ENCODE data around the gene AGBL4. TPM values are rescaled to one million over a fixed set of nuclear protein-coding genes. Genes with fewer than 3 reads are reported as not detected.

The AGBL4 gene
- total RNA-seq, 1 donor from 2014 or later: not detected

DNA sequence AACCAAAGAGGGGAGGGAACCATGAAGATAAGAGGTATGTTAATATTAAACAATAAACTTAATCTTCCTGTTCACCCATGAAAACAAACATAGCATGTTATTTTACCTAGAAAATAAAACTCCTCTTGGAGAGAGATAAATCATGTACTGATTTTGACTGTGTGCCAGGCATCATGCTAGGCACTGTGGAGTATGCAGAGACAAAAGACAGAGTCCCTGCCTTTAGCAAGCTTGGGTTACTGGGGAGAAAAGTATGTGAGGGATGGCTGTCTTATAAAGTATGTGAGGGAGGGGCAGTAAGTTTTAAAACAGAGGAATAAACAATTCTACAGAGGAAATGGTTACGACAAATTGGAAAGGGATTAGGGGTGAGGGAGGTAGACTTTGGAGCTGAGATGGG lies 1117.6 kb downstream of the AGBL4 start:
- Histone ChIP-seq H3K27ac (no peak overlapping the region), H3K27me3 (no peaks in the 10 kb centered on the region), H3K9me3 (no peaks in the 10 kb centered on the region), H3K4me1 (no peaks in the 10 kb centered on the region), H3K36me3 (no peaks in the 10 kb centered on the region), H3K4me3 (no peak overlapping the region)
- TF ChIP-seq, protein P1, sequence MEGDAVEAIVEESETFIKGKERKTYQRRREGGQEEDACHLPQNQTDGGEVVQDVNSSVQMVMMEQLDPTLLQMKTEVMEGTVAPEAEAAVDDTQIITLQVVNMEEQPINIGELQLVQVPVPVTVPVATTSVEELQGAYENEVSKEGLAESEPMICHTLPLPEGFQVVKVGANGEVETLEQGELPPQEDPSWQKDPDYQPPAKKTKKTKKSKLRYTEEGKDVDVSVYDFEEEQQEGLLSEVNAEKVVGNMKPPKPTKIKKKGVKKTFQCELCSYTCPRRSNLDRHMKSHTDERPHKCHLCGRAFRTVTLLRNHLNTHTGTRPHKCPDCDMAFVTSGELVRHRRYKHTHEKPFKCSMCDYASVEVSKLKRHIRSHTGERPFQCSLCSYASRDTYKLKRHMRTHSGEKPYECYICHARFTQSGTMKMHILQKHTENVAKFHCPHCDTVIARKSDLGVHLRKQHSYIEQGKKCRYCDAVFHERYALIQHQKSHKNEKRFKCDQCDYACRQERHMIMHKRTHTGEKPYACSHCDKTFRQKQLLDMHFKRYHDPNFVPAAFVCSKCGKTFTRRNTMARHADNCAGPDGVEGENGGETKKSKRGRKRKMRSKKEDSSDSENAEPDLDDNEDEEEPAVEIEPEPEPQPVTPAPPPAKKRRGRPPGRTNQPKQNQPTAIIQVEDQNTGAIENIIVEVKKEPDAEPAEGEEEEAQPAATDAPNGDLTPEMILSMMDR (IDR thresholded peaks at IDR 0.05): no peak
- no peak for ATAC-seq
- intact Hi-C loops (cut with DNase I): no loop called here
- no peak for DNase-seq

- Histone ChIP-seq H3K4me1 (no peaks in the 10 kb centered on the region), H3K27me3 (no peaks in the 10 kb centered on the region), H3K4me3 (no peak overlapping the region), H3K36me3 (no peaks in the 10 kb centered on the region), H3K9me3 (no peaks in the 10 kb centered on the region), H3K27ac (no peak overlapping the region)
- intact Hi-C loops (cut with DNase I): no loop called here
- no peak for DNase-seq
- TF ChIP-seq, protein P1 (IDR thresholded peaks at IDR 0.05): no peak
- no peak for ATAC-seq
Measured at GRCh38 chr1:48903291-48903690, 1120.5 kb downstream of the AGBL4 start.

GRCh38 chr1:48898894-48899293 lies 1124.9 kb downstream of the AGBL4 start:
- intact Hi-C loops (cut with DNase I): no loop called here
- H3K4me3 ChIP-seq: no peak overlapping the region
- H3K27me3 ChIP-seq: no peaks in the 10 kb centered on the region
- no peaks in the 10 kb centered on the region for H3K9me3 ChIP-seq
- ATAC-seq (peak; percentile 31), DNase-seq (no peak)
- TF ChIP-seq, protein P1 (IDR thresholded peaks at IDR 0.05): no peak
- no peaks in the 10 kb centered on the region for H3K36me3 ChIP-seq
- no peak overlapping the region for H3K27ac ChIP-seq
- H3K4me1 ChIP-seq: no peaks in the 10 kb centered on the region

DNA sequence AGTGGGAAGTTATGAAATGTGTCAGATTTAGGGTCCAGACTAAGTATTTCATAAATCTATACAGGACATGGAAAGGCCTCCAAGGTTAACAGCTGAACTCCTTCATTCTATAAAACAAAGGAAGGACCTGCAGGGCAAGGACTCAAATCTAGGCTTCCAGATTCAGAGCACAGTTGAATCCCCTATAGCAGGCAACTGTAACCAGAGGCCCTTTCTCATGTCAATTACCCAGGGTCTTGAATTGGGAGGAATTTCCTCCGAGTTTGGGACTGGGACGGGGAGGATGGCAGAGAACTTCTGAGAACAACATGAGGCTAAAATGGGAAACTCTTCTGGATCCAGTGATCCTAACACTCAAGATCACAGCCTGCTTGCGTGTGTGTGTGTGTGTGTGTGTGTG lies 1134.1 kb downstream of the AGBL4 start:
- no peak for DNase-seq
- Histone ChIP-seq H3K9me3 (no peaks in the 10 kb centered on the region), H3K36me3 (no peaks in the 10 kb centered on the region), H3K4me1 (no peaks in the 10 kb centered on the region), H3K27ac (no peak overlapping the region), H3K4me3 (no peak overlapping the region), H3K27me3 (no peaks in the 10 kb centered on the region)
- ATAC-seq: no peak
- TF ChIP-seq, protein P1 (IDR thresholded peaks at IDR 0.05): no peak
- intact Hi-C loops (cut with DNase I): no loop called here

DNA sequence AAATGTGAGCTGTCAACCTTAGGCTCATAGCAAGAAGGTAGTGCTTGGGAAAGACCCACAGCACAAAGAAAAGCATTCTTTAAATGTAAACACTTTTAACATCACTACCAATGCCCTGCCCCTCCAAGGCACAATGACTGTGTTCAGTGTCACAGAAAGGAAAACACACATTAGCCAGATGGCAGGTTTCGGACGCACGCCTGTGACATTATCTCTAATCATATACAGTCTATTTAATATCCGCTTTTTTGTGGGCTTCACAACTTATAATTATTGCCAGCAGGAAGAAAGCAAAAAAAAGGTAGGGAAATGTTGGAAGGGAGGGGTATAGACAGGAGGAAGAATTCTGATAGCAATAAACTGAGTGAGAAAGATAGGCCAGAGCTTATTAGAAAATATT lies 1134.7 kb downstream of the AGBL4 start:
- Histone ChIP-seq H3K27me3 (no peaks in the 10 kb centered on the region), H3K9me3 (no peaks in the 10 kb centered on the region), H3K36me3 (no peaks in the 10 kb centered on the region), H3K27ac (no peak overlapping the region), H3K4me3 (no peak overlapping the region), H3K4me1 (no peaks in the 10 kb centered on the region)
- TF ChIP-seq, protein P1 (IDR thresholded peaks at IDR 0.05): no peak
- intact Hi-C loops (cut with DNase I): no loop called here
- no peak for ATAC-seq
- DNase-seq: no peak

DNA sequence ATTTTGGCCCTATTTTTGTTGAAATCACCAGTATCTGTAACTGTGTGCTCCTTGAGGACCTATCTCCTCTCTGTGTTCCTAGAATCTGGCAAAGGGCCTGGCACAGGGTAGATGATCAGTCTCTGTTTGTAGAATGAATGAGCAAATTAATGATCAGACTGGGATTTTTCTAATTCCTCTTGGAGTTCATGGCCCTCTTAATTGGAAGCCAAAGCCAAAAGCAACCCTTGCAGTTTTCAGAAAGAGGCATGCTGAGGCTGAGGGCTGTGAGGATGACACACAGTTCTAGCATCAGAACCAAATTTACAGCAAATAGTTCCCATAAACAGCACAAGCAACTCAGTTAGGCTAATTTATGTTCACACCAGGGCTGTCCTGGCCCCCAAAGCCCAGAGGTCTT lies 1136.0 kb downstream of the AGBL4 start:
- H3K36me3 ChIP-seq: no peaks in the 10 kb centered on the region
- H3K27ac ChIP-seq: no peak overlapping the region
- DNase-seq (no peak), ATAC-seq (no peak)
- H3K4me1 ChIP-seq: no peaks in the 10 kb centered on the region
- TF ChIP-seq, protein P1 (IDR thresholded peaks at IDR 0.05): no peak
- H3K4me3 ChIP-seq: no peak overlapping the region
- no peaks in the 10 kb centered on the region for H3K9me3 ChIP-seq
- no peaks in the 10 kb centered on the region for H3K27me3 ChIP-seq
- intact Hi-C loops (cut with DNase I): no loop called here

All from upper lobe of right lung (tissue), 1 donor.